ENCODE measurements around the gene RFNG. TPM values are rescaled to one million over a fixed set of nuclear protein-coding genes. Genes with fewer than 3 reads are reported as not detected.

Gene RFNG
- total and polyA plus RNA-seq, 2 donors (not counting 1 experiment from before 2014, with no cell fraction given): 30.1 to 44.5 TPM

GRCh38 chr17:82056729-82057621 lies 5.4 kb upstream of the RFNG start:
- no peaks in the 10 kb centered on the region for H3K27me3 Mint-ChIP-seq
- peaks cover 3% of the 10 kb centered on the region for H3K4me1 Mint-ChIP-seq
- peaks cover 0 to 53% of the 10 kb centered on the region in 2 experiments for H3K36me3 ChIP-seq (replicated peaks in 1 of 2; ENCODE audit: control extremely low read depth in 1 of 2, control insufficient read depth in 1 of 2, extremely low read depth in 1 of 2, insufficient read depth in 2 of 2, low read length in 1 of 2)
- intact Hi-C loops (cut with micrococcal nuclease): no loop called here
- H2AFZ ChIP-seq (ENCODE audit: insufficient read depth, low read depth, low read length, poor library complexity, severe bottlenecking): no peak overlapping the region
- H3K27ac ChIP-seq (ENCODE audit: low read length in 2 of 2): no peak overlapping the region
- peaks cover 11 to 19% of the 10 kb centered on the region in 2 donors for H3K4me1 ChIP-seq (ENCODE audit: control insufficient read depth in 2 of 2, insufficient read depth in 2 of 2, low read length in 2 of 2)
- no peak overlapping the region for H3K4me2 ChIP-seq (replicated peaks; ENCODE audit: low read depth, low read length, poor library complexity, severe bottlenecking)
- WGBS (ENCODE audit: insufficient coverage): 90% methylated on average over 29 of the region's 29 CpGs
- ChIA-PET POLR2A (interaction anchor here (0.5 kb wide), 1 partner anchor 388 kb away, joined by 3 read pairs; no protein-coding TSS in a partner anchor), CTCF (no interaction called here)
- no peak overlapping the region for H3K4me3 ChIP-seq (ENCODE audit: control extremely low read depth in 1 of 5, extremely low read depth in 1 of 5, insufficient read depth in 1 of 5, low read depth in 2 of 5, low read length in 4 of 5)
- no peak for DNase-seq
- H3K27me3 ChIP-seq (replicated peaks in 1 of 4; ENCODE audit: control extremely low read depth in 1 of 4, control insufficient read depth in 3 of 4, insufficient read depth in 4 of 4, low read length in 3 of 4): no peaks in the 10 kb centered on the region
- H3K4me3 Mint-ChIP-seq: no peak overlapping the region
- H3K79me2 ChIP-seq (ENCODE audit: control insufficient read depth, insufficient read depth, low read length): peaks cover 20% of the 10 kb centered on the region
- no peak for TF ChIP-seq EZH2 (IDR thresholded peaks at IDR 0.05; ENCODE audit: borderline replicate concordance, insufficient read depth, low read depth, low read length, poor library complexity, severe bottlenecking)
- TF ChIP-seq CTCF (IDR thresholded peaks at IDR 0.05): no peak
- H4K20me1 ChIP-seq (ENCODE audit: control insufficient read depth, insufficient read depth, low read length, poor library complexity, severe bottlenecking): peaks cover 19% of the 10 kb centered on the region
- H3K9me3 Mint-ChIP-seq (ENCODE audit: insufficient read depth): no peaks in the 10 kb centered on the region
- no peak for ATAC-seq (ENCODE audit: low read depth)
- H3K9ac ChIP-seq (ENCODE audit: low read length): no peak overlapping the region
- no peak overlapping the region for H3K27ac Mint-ChIP-seq
- no peaks in the 10 kb centered on the region for H3K9me3 ChIP-seq (ENCODE audit: control extremely low read depth in 1 of 3, control insufficient read depth in 2 of 3, insufficient read depth in 1 of 3, low read length in 2 of 3)
